Left ventricle myocardium inferior (tissue), 1 donor: Measurements from ENCODE around the gene FLT1. TPM values are rescaled to one million over a fixed set of nuclear protein-coding genes. Genes with fewer than 3 reads are reported as not detected.

ENCODE experiments used
- DNase-seq: peaks from one replicate; pipeline ENCODE4 v3.0.0-alpha.2; 2020
- H3K27ac ChIP-seq: fragments of 200-600 bp; replicated peaks from 2 replicates; pipeline ENCODE4 v1.8.0; 2021
- H3K27me3 ChIP-seq: fragments of 200-600 bp; 2 replicates; pipeline ENCODE4 v1.8.0; 2021; ENCODE audit warnings: low read depth
- H3K36me3 ChIP-seq: fragments of 200-600 bp; 2 replicates; pipeline ENCODE4 v1.8.0; 2021
- H3K4me1 ChIP-seq: fragments of 200-600 bp; 2 replicates; pipeline ENCODE4 v1.8.0; 2021
- H3K4me3 ChIP-seq: fragments of 200-600 bp; 2 replicates; pipeline ENCODE4 v1.8.0; 2021; ENCODE audit warnings: mild to moderate bottlenecking, moderate library complexity
- H3K9me3 ChIP-seq: fragments of 200-600 bp; replicated peaks from 2 replicates; pipeline ENCODE4 v1.8.0; 2021
- CTCF ChIP-seq: fragments of 200-600 bp; IDR thresholded peaks from 2 replicates; pipeline ENCODE4 v1.8.0; 2021; ENCODE audit warnings: antibody characterized with exemption, mild to moderate bottlenecking, borderline replicate concordance
- intact Hi-C: fragments of 100-400 bp; cut with micrococcal nuclease; formaldehyde crosslinking; loops from one replicate; pipeline ENCODE4 v1.11.0; 2022
- total RNA-seq: library from RNA; stranded (reverse); fragmentation: NEBNext Ultra II Directional; extraction: Animal tissue kit (Norgen Biotek cat#: 25700); gene quantifications from one replicate; pipeline ENCODE4 v1.2.1, GENCODE V29; 2021
- donor health status: DM: no; HTN: yes; CAD: no; lungs with severe emphysema.

Gene FLT1
- total RNA-seq, 1 donor from 2014 or later = 40.7 TPM

GRCh38 chr13:28337166-28338005, 157.5 kb downstream of the FLT1 start:
- Histone ChIP-seq H3K4me1 (peaks cover 67% of the 10 kb centered on the region), H3K9me3 (no peaks in the 10 kb centered on the region), H3K27me3 (no peaks in the 10 kb centered on the region), H3K4me3 (no peak overlapping the region), H3K36me3 (peaks cover 7% of the 10 kb centered on the region), H3K27ac (peak overlapping the region; percentile 69)
- intact Hi-C loops = no loop called here
- TF ChIP-seq CTCF = no peak
- DNase-seq = no peak

DNA sequence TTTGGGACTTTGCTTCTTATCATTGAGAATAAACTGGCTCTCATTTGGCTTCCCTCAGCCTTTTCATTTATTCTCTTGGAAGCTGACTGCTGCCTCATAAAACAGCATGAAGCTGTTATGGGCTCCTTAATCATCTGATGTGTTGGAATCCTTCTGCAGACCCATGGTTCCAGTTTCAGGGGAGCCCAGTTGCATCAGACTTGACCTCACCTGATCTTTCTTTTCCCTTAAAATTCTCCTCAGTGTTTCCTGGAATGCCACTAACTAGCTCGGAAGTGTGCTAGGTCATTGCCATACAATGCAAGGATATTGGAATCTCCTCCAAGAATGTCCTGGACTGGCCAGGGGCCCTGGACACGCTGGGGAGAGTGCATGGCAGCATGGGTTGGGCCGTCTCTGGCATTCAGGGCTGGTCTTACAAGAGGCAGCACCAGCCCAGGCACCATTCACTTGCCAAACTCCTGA, 158.7 kb downstream of the FLT1 start:
- peak; percentile 25 for DNase-seq
- no peaks in the 10 kb centered on the region for H3K27me3 ChIP-seq
- intact Hi-C loops = no loop called here
- TF ChIP-seq CTCF = no peak
- no peaks in the 10 kb centered on the region for H3K9me3 ChIP-seq
- H3K27ac ChIP-seq = peak overlapping the region; percentile 69
- peaks cover 9% of the 10 kb centered on the region for H3K36me3 ChIP-seq
- no peak overlapping the region for H3K4me3 ChIP-seq
- H3K4me1 ChIP-seq = peaks cover 67% of the 10 kb centered on the region

GRCh38 chr13:28333204-28333881, 161.6 kb downstream of the FLT1 start:
- intact Hi-C loops = no loop called here
- Histone ChIP-seq H3K9me3 (no peaks in the 10 kb centered on the region), H3K4me3 (no peak overlapping the region), H3K27me3 (no peaks in the 10 kb centered on the region), H3K4me1 (peaks cover 70% of the 10 kb centered on the region), H3K36me3 (peaks cover 3% of the 10 kb centered on the region), H3K27ac (peak overlapping the region; percentile 9)
- no peak for TF ChIP-seq CTCF
- DNase-seq = no peak

GRCh38 chr13:28329395-28330158, 165.4 kb downstream of the FLT1 start:
- Histone ChIP-seq H3K9me3 (no peaks in the 10 kb centered on the region), H3K27ac (peak overlapping the region; percentile 45), H3K4me3 (no peak overlapping the region), H3K4me1 (peaks cover 44% of the 10 kb centered on the region), H3K36me3 (peaks cover 3% of the 10 kb centered on the region), H3K27me3 (no peaks in the 10 kb centered on the region)
- no peak for TF ChIP-seq CTCF
- DNase-seq = no peak
- intact Hi-C loops = no loop called here

- peaks cover 42% of the 10 kb centered on the region for H3K4me1 ChIP-seq
- H3K9me3 ChIP-seq = no peaks in the 10 kb centered on the region
- no peak overlapping the region for H3K4me3 ChIP-seq
- H3K27me3 ChIP-seq = no peaks in the 10 kb centered on the region
- DNase-seq = no peak
- intact Hi-C loops = no loop called here
- H3K27ac ChIP-seq = no peak overlapping the region
- no peak for TF ChIP-seq CTCF
- peaks cover 3% of the 10 kb centered on the region for H3K36me3 ChIP-seq
Measured at GRCh38 chr13:28328271-28328607, 166.7 kb downstream of the FLT1 start.
